GM12878 (cell line): ENCODE results near the gene DOK7. TPM values are rescaled to one million over a fixed set of nuclear protein-coding genes. Genes with fewer than 3 reads are reported as not detected.

Experiments used
- ATAC-seq: fragments of 200-7000 bp; cut with Tn5 transposase; 3 replicates; pipeline ENCODE4 v1.9.1; 2020; ENCODE audit warnings: mild to moderate bottlenecking, moderate library complexity
- BruUV-seq: library from RNA; stranded (reverse); fragments of 400-500 nt; replicated peaks from 2 replicates; lab custom pipeline; 2021; lab: Mats Ljungman, UMichigan
- CTCF ChIA-PET: fragments of 300-600 bp; sonication (Branson Sonifier 250); formaldehyde crosslinking; extraction: SDS; loops from one replicate; lab custom pipeline; 2021; ENCODE audit warnings: inconsistent platforms; lab: Yijun Ruan, JAX
- POLR2A ChIA-PET: fragments of 350-600 bp; formaldehyde crosslinking; extraction: SDS; loops from one replicate; lab custom pipeline; 2021; ENCODE audit warnings: inconsistent platforms; lab: Charles Lee
- RAD21 ChIA-PET: fragments of 300-600 bp; sonication (Branson Sonifier 250); formaldehyde crosslinking; loops from one replicate; lab custom pipeline; 2023; ENCODE audit warnings: antibody characterized with exemption; ENCODE audit not compliant: unreplicated experiment; lab: Charles Lee
- SMC1A ChIA-PET: fragments of 300-600 bp; sonication (Branson Sonifier 250); formaldehyde crosslinking; loops from one replicate; lab custom pipeline; 2023; ENCODE audit not compliant: unreplicated experiment, uncharacterized antibody; lab: Charles Lee
- DNase-seq: peaks from one replicate; pipeline ENCODE4 v3.0.0-alpha.2; 2011; ENCODE audit warnings: low read depth, low spot score
- FAIRE-seq: peaks from 3 replicates; lab custom pipeline; 2011; peaks lifted over from hg19 to GRCh38; lab: Jason Lieb, UNC
- H2AFZ ChIP-seq: 2 replicates; pipeline ENCODE4 v1.6.0; 2011; ENCODE audit warnings: low read depth, low read length, control low read depth; ENCODE audit not compliant: control insufficient read depth
- H3K27ac ChIP-seq: 2 replicates; pipeline ENCODE4 v1.5.1; 2011; ENCODE audit warnings: control low read depth; ENCODE audit not compliant: control insufficient read depth, insufficient read depth
- H3K27me3 ChIP-seq, 2 experiments: replicated peaks in 1 of 2; 2 replicates each; pipeline versions ENCODE4 v1.6.0 to v1.6.1; 2011; ENCODE audit warnings: low read length in 1 of 2; ENCODE audit not compliant: control insufficient read depth in 2 of 2, insufficient read depth in 2 of 2
- H3K36me3 ChIP-seq, 2 experiments: 2 replicates each; pipeline ENCODE4 v1.5.1; 2011; ENCODE audit warnings: low read length in 1 of 2; ENCODE audit not compliant: control insufficient read depth in 2 of 2, insufficient read depth in 2 of 2
- H3K4me1 ChIP-seq: 2 replicates; pipeline ENCODE4 v1.6.1; 2011; ENCODE audit warnings: mild to moderate bottlenecking, low read length, moderate library complexity, mixed read lengths; ENCODE audit not compliant: control insufficient read depth, insufficient read depth
- H3K4me2 ChIP-seq: 2 replicates; pipeline ENCODE4 v1.6.0; 2011; ENCODE audit warnings: control low read depth; ENCODE audit not compliant: control insufficient read depth, insufficient read depth
- H3K4me3 ChIP-seq: fragments of 200-600 bp; sonication (generic); 2 replicates; pipeline ENCODE4 v1.5.1; 2016
- H3K79me2 ChIP-seq: 2 replicates; pipeline ENCODE4 v1.6.0; 2011; ENCODE audit warnings: low read length; ENCODE audit not compliant: control insufficient read depth, insufficient read depth
- H3K9ac ChIP-seq: 2 replicates; pipeline ENCODE4 v1.8.0; 2011; ENCODE audit warnings: low read length, control low read depth, mixed read lengths; ENCODE audit not compliant: control insufficient read depth, insufficient read depth
- H3K9me3 ChIP-seq: replicated peaks from 3 replicates; pipeline ENCODE4 v1.5.1; 2011; ENCODE audit warnings: mild to moderate bottlenecking, low read length; ENCODE audit not compliant: control insufficient read depth, insufficient read depth
- H4K20me1 ChIP-seq: 2 replicates; pipeline ENCODE4 v1.6.0; 2011; ENCODE audit not compliant: control insufficient read depth, insufficient read depth
- FOS ChIP-seq: IDR thresholded peaks from 3 replicates; pipeline ENCODE4 v1.6.1; 2011; ENCODE audit warnings: borderline replicate concordance; ENCODE audit not compliant: insufficient read length; ENCODE audit errors: extremely low read depth
- FOXK2 ChIP-seq: fragments of 450-650 bp; IDR thresholded peaks from 2 replicates; pipeline ENCODE4 v1.6.1; 2017; ENCODE audit warnings: mild to moderate bottlenecking, moderate library complexity
- NR2C2 ChIP-seq: IDR thresholded peaks from 2 replicates; pipeline ENCODE4 v1.6.1; 2011; ENCODE audit warnings: borderline replicate concordance, low read depth; ENCODE audit not compliant: control insufficient read depth, insufficient read length
- NR2F1 ChIP-seq: fragments of 450-650 bp; conservative IDR thresholded peaks from 2 replicates; pipeline ENCODE4 v1.6.1; 2017; ENCODE audit warnings: mild to moderate bottlenecking
- SMC3 ChIP-seq: IDR thresholded peaks from 2 replicates; pipeline ENCODE4 v1.6.1; 2011; ENCODE audit warnings: low read length, improper control_type of control experiment, borderline replicate concordance
- SPI1 ChIP-seq: IDR thresholded peaks from 2 replicates; pipeline ENCODE4 v1.6.1; 2011; ENCODE audit warnings: low read depth, mild to moderate bottlenecking, low read length, moderate library complexity, borderline replicate concordance; ENCODE audit not compliant: insufficient read depth
- SREBF1 ChIP-seq: IDR thresholded peaks from 2 replicates; pipeline ENCODE4 v1.6.1; 2012; ENCODE audit warnings: mild to moderate bottlenecking, low read length
- SUZ12 ChIP-seq: fragments of 200-600 bp; sonication (generic); IDR thresholded peaks from one replicate; pipeline ENCODE4 v1.6.1; 2018; ENCODE audit warnings: antibody characterized with exemption, mild to moderate bottlenecking; ENCODE audit not compliant: unreplicated experiment
- TARDBP ChIP-seq: IDR thresholded peaks from 2 replicates; pipeline ENCODE4 v1.6.1; 2016; ENCODE audit warnings: borderline replicate concordance
- TCF7 ChIP-seq: IDR thresholded peaks from 2 replicates; pipeline ENCODE4 v1.6.1; 2014; ENCODE audit warnings: antibody characterized with exemption, borderline replicate concordance
- ZNF207 ChIP-seq: fragments of 450-650 bp; IDR thresholded peaks from 2 replicates; pipeline ENCODE4 v1.6.1; 2014; ENCODE audit warnings: antibody characterized with exemption, mild to moderate bottlenecking, borderline replicate concordance
- WGBS: methylation state at CpG from one replicate; pipeline ENCODE4 v1.1.6; 2016; ENCODE audit warnings: low lambda C conversion rate; ENCODE audit not compliant: insufficient replicate concordance, insufficient coverage; ENCODE audit errors: missing lambda C conversion rate; 5-methylcytosine and 5-hydroxymethylcytosine counted together
- in situ Hi-C: fragments of 300-500 bp; cut with MboI; formaldehyde crosslinking; loops from 9 replicates; pipeline ENCODE4 v1.14.3; 2018; ENCODE audit warnings: mixed read lengths
- intact Hi-C: fragments of 100-400 bp; cut with micrococcal nuclease; formaldehyde crosslinking; loops from one replicate; pipeline ENCODE4 v1.14.2; 2022; ENCODE audit not compliant: unreplicated experiment
- polyA plus RNA-seq, 11 experiments: library from polyadenylated mRNA; depleted of rRNA in 4 of 11; unstranded in 6 of 11; stranded (reverse) in 5 of 11; fragments of >200 nt; fragmentation: Nextera tagmentation in 4 of 11; fragmentation: Illumina TruSeq in 1 of 11; extraction: Ambion mirVana in 4 of 11; extraction: Trizol in 1 of 11; gene quantifications; 1 replicate in 1 of 11; 2 replicates in 10 of 11; pipeline versions ENCODE4 v1.2.1 to v1.2.3, GENCODE V29; 2011 to 2016; ENCODE audit warnings: inconsistent platforms in 2 of 11, missing spikeins in 2 of 11, low read depth in 1 of 11
- total RNA-seq, 4 experiments: library from RNA; depleted of rRNA in 3 of 4; stranded (reverse); fragments of >200 nt in 3 of 4; fragmentation: Illumina TruSeq in 1 of 4; extraction: Trizol in 1 of 4; gene quantifications; 2 replicates each; pipeline versions ENCODE4 v1.2.1 to v1.2.3, GENCODE V29; 2013 to 2021
- TF ChIP-seq, protein P1 (sequence below): IDR thresholded peaks from 2 replicates; pipeline ENCODE4 v1.6.1; 2011; ENCODE audit warnings: low read depth, mild to moderate bottlenecking, low read length, moderate library complexity, borderline replicate concordance; ENCODE audit errors: extremely low read depth
- TF ChIP-seq, protein P2 (sequence below): fragments of 450-650 bp; formaldehyde crosslinking; IDR thresholded peaks from 2 replicates; pipeline ENCODE4 v1.4.0; 2020; ENCODE audit warnings: mild to moderate bottlenecking, moderate library complexity

The DOK7 gene
- total and polyA plus RNA-seq, 10 of the 15 experiments (the other 5 are each of a cell fraction or from before 2014, with no cell fraction given) = 0.04 to 0.46 (median 0.18) TPM; not detected in 4

DNA sequence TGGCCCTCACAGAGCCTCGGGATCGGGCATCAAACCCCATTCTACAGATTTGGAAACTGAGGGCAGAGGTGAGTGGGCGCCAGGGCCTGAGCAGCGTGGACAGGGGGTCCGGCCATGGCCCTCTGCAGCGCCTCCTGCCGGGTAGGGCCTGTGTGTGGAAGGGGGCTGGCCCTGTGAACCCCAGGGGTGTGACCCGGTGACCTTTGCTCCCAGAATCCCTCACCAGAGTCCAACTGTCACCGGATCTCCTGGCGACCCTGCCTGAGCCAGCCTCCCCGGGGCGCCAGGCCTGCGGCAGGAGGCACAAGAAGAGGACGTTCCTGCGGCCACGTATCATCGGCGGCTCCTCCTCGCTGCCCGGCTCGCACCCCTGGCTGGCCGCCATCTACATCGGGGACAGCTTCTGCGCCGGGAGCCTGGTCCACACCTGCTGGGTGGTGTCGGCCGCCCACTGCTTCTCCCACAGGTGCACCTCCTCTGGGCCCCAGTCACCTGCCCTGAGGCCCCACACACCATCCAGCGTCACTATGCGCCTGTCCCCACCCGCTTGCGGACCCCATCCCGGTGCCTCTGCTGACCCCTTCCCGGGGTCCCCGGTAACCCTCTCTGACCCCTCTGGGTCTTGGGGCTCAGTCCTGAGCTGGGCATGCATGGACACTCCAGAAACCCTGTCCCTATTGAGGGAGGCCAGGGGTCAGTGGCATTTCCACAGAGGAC is 17.1 kb upstream of the DOK7 start:
- ChIA-PET CTCF (interaction anchor here (7.0 kb wide), 1 partner anchor 100 kb away, joined by 81 read pairs; no protein-coding TSS in a partner anchor), SMC1A (no interaction called here), POLR2A (no interaction called here), RAD21 (no interaction called here)
- FAIRE-seq = no peak
- Histone ChIP-seq H3K9ac (no peak overlapping the region), H4K20me1 (no peaks in the 10 kb centered on the region), H3K4me1 (no peaks in the 10 kb centered on the region), H3K36me3 (no peaks in the 10 kb centered on the region), H2AFZ (no peak overlapping the region), H3K27ac (no peak overlapping the region), H3K9me3 (no peaks in the 10 kb centered on the region), H3K4me3 (no peak overlapping the region), H3K4me2 (no peak overlapping the region), H3K27me3 (no peaks in the 10 kb centered on the region), H3K79me2 (no peaks in the 10 kb centered on the region)
- intact Hi-C loops (no loop called here), in situ Hi-C loops (loop anchor here (5.0 to 10.0 kb wide), 2 partner anchors 99 to 341 kb away; no protein-coding TSS in a partner anchor)
- TF ChIP-seq TARDBP (no peak), TCF7 (no peak), SREBF1 (no peak), FOS (no peak), NR2F1 (0 out of 2 replicates have a peak, but pooled peaks have one; percentile 31), ZNF207 (no peak)
- no TSS peak for BruUV-seq
- 63% methylated on average over 33 of the region's 34 CpGs for WGBS
- DNase-seq = no peak
- no peak for ATAC-seq

DNA sequence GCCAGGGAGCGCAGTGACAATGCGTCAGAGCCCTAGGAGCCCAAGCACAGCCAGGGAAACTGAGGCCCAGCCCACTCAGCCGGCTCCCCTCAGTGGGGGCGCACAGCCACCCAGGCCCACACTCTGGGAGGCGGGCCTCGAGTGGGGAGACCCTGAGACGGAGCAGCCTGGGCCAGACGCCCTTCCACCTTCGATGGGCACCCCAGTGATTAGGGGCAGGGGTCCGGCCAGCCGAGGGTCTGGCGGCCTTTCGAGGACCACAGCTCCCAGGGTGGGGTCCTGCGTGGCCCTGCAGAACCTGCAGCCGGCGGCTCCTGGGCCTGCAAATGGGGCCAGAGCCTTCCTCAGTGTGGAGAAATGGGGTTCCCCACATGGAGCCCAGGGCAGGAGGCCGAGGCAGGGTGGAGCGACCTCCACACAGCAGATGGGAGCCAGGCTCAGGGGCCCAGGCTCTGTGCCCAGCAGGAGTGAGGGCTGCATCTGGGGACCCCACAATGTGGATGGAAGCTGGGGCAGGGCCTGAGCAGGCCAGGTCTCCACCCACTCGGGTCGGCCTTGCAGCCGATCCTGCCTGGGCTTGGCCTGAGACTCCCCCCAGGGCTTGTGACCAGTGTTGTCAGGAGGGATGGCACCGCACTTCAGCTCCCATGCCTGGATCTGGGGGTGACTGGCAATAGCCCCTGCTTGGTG is 16.3 kb upstream of the DOK7 start:
- ChIA-PET SMC1A (no interaction called here), CTCF (no interaction called here), POLR2A (no interaction called here)
- Histone ChIP-seq H3K9ac (no peak overlapping the region), H3K27ac (no peak overlapping the region), H3K79me2 (no peaks in the 10 kb centered on the region), H3K9me3 (no peaks in the 10 kb centered on the region), H3K36me3 (no peaks in the 10 kb centered on the region), H3K4me2 (no peak overlapping the region), H3K4me1 (no peaks in the 10 kb centered on the region), H2AFZ (no peak overlapping the region), H3K27me3 (no peaks in the 10 kb centered on the region), H4K20me1 (no peaks in the 10 kb centered on the region)
- in situ Hi-C loops (loop anchor here (5.0 to 10.0 kb wide), 2 partner anchors 99 to 342 kb away; no protein-coding TSS in a partner anchor), intact Hi-C loops (no loop called here)
- no TSS peak for BruUV-seq
- FAIRE-seq (no peak), ATAC-seq (no peak), DNase-seq (no peak)
- TF ChIP-seq, protein P1, sequence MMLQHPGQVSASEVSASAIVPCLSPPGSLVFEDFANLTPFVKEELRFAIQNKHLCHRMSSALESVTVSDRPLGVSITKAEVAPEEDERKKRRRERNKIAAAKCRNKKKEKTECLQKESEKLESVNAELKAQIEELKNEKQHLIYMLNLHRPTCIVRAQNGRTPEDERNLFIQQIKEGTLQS = no peak
- no peak for TF ChIP-seq NR2C2
- TF ChIP-seq SUZ12 = no peak
- TF ChIP-seq, protein P2, sequence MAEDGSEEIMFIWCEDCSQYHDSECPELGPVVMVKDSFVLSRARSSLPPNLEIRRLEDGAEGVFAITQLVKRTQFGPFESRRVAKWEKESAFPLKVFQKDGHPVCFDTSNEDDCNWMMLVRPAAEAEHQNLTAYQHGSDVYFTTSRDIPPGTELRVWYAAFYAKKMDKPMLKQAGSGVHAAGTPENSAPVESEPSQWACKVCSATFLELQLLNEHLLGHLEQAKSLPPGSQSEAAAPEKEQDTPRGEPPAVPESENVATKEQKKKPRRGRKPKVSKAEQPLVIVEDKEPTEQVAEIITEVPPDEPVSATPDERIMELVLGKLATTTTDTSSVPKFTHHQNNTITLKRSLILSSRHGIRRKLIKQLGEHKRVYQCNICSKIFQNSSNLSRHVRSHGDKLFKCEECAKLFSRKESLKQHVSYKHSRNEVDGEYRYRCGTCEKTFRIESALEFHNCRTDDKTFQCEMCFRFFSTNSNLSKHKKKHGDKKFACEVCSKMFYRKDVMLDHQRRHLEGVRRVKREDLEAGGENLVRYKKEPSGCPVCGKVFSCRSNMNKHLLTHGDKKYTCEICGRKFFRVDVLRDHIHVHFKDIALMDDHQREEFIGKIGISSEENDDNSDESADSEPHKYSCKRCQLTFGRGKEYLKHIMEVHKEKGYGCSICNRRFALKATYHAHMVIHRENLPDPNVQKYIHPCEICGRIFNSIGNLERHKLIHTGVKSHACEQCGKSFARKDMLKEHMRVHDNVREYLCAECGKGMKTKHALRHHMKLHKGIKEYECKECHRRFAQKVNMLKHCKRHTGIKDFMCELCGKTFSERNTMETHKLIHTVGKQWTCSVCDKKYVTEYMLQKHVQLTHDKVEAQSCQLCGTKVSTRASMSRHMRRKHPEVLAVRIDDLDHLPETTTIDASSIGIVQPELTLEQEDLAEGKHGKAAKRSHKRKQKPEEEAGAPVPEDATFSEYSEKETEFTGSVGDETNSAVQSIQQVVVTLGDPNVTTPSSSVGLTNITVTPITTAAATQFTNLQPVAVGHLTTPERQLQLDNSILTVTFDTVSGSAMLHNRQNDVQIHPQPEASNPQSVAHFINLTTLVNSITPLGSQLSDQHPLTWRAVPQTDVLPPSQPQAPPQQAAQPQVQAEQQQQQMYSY = no peak
- no peak for TF ChIP-seq FOXK2
- no peak for TF ChIP-seq SMC3
- no peak for TF ChIP-seq SPI1
- TF ChIP-seq, all 136 proteins: peak for 0
- RAD21 ChIA-PET = no interaction called here
- 30% methylated on average over 22 of the region's 22 CpGs for WGBS
- no peak overlapping the region for H3K4me3 ChIP-seq
